Fibroblast of lung (primary cell): ENCODE results near the gene FBXO38. TPM values are rescaled to one million over a fixed set of nuclear protein-coding genes. Genes with fewer than 3 reads are reported as not detected.

Experiments
- DNase-seq, 2 donors: peaks; one replicate each; pipeline versions ENCODE4 v3.0.0 to v3.0.0-alpha.2; 2010; ENCODE audit warnings: low read depth in 2 of 2
- H2AFZ ChIP-seq: 2 replicates; pipeline ENCODE4 v1.5.1; 2012; ENCODE audit warnings: low read length, control low read depth, inconsistent platforms
- H3K27ac ChIP-seq: 2 replicates; pipeline ENCODE4 v1.5.1; 2011; ENCODE audit warnings: low read length, control low read depth; ENCODE audit not compliant: insufficient read depth
- H3K27me3 ChIP-seq: 2 replicates; pipeline ENCODE4 v1.5.1; 2011; ENCODE audit warnings: mild to moderate bottlenecking, low read length; ENCODE audit not compliant: control insufficient read depth, insufficient read depth
- H3K36me3 ChIP-seq: 2 replicates; pipeline ENCODE4 v1.5.1; 2011; ENCODE audit warnings: low read length; ENCODE audit not compliant: control insufficient read depth, insufficient read depth
- H3K4me1 ChIP-seq: 2 replicates; pipeline ENCODE4 v1.5.1; 2011; ENCODE audit warnings: low read length; ENCODE audit not compliant: control insufficient read depth, insufficient read depth; ENCODE audit errors: extremely low read depth
- H3K4me2 ChIP-seq: 2 replicates; pipeline ENCODE4 v1.5.1; 2011; ENCODE audit warnings: low read length, control low read depth; ENCODE audit not compliant: insufficient read depth; ENCODE audit errors: extremely low read depth
- H3K4me3 ChIP-seq, 4 experiments: fragments of 200-600 bp in 1 of 4; sonication (generic) in 1 of 4; replicated peaks in 1 of 4; 2 replicates each; pipeline ENCODE4 v1.5.1; 2011 to 2016; ENCODE audit warnings: low read length in 4 of 4, low read depth in 3 of 4, mild to moderate bottlenecking in 3 of 4, control low read depth in 2 of 4, inconsistent platforms in 1 of 4, mixed read lengths in 1 of 4; ENCODE audit not compliant: insufficient read depth in 1 of 4; ENCODE audit errors: control extremely low read depth in 1 of 4
- H3K79me2 ChIP-seq: 2 replicates; pipeline ENCODE4 v1.5.1; 2012; ENCODE audit warnings: mild to moderate bottlenecking, low read length, inconsistent platforms; ENCODE audit not compliant: control insufficient read depth, insufficient read depth
- H3K9ac ChIP-seq: 2 replicates; pipeline ENCODE4 v1.5.1; 2011; ENCODE audit warnings: mild to moderate bottlenecking, low read length, control low read depth; ENCODE audit not compliant: insufficient read depth
- H3K9me3 ChIP-seq: 2 replicates; pipeline ENCODE4 v1.5.1; 2012; ENCODE audit warnings: low read depth, low read length; ENCODE audit not compliant: control insufficient read depth, insufficient read depth
- H4K20me1 ChIP-seq: 2 replicates; pipeline ENCODE4 v1.5.1; 2011; ENCODE audit warnings: low read length; ENCODE audit not compliant: control insufficient read depth, insufficient read depth; ENCODE audit errors: extremely low read depth
- CTCF ChIP-seq, 2 donors: IDR thresholded peaks in 1 of 2; conservative IDR thresholded peaks in 1 of 2; 1 replicate in 1 of 2; 2 replicates in 1 of 2; pipeline ENCODE4 v1.5.1; 2011 to 2012; ENCODE audit warnings: low read length in 2 of 2, control low read depth in 1 of 2, inconsistent platforms in 1 of 2, low read depth in 1 of 2, mild to moderate bottlenecking in 1 of 2
- EZH2 ChIP-seq: IDR thresholded peaks from 2 replicates; pipeline ENCODE4 v1.5.1; 2012; ENCODE audit warnings: low read length, control low read depth, mild to moderate bottlenecking; ENCODE audit errors: missing control alignments
- polyA plus RNA-seq, 2 donors: library from polyadenylated mRNA; depleted of rRNA in 1 of 2; stranded (reverse) in 1 of 2; unstranded in 1 of 2; fragments of >200 nt; gene quantifications; 2 replicates each; pipeline ENCODE4 v1.2.1, GENCODE V29; 2011 to 2012; ENCODE audit warnings: missing spikeins in 1 of 2
- total RNA-seq: library from RNA; depleted of rRNA; stranded (reverse); fragments of >200 nt; gene quantifications from 2 replicates; pipeline ENCODE4 v1.2.1, GENCODE V29; 2014

Gene FBXO38
- total and polyA plus RNA-seq, 2 donors (not counting 1 experiment from before 2014, with no cell fraction given): 25.0 to 62.4 TPM

GRCh38 chr5:148491793-148492184 is 108.0 kb downstream of the FBXO38 start:
- no peak overlapping the region for H3K27ac ChIP-seq
- no peaks in the 10 kb centered on the region for H3K36me3 ChIP-seq
- no peaks in the 10 kb centered on the region for H4K20me1 ChIP-seq
- TF ChIP-seq CTCF (conservative IDR thresholded peaks at IDR 0.05 in 1 of 2, IDR thresholded peaks at IDR 0.05 in 1 of 2; ENCODE audit: low read depth in 1 of 2, low read length in 2 of 2): no peak
- TF ChIP-seq EZH2: no peak
- no peaks in the 10 kb centered on the region for H3K9me3 ChIP-seq
- H3K9ac ChIP-seq: no peak overlapping the region
- no peak overlapping the region for H3K4me3 ChIP-seq
- H3K4me2 ChIP-seq: no peak overlapping the region
- no peak for DNase-seq
- no peaks in the 10 kb centered on the region for H3K27me3 ChIP-seq
- no peaks in the 10 kb centered on the region for H3K4me1 ChIP-seq
- no peaks in the 10 kb centered on the region for H3K79me2 ChIP-seq
- no peak overlapping the region for H2AFZ ChIP-seq

- H3K36me3 ChIP-seq: no peaks in the 10 kb centered on the region
- no peaks in the 10 kb centered on the region for H4K20me1 ChIP-seq
- H3K79me2 ChIP-seq: no peaks in the 10 kb centered on the region
- TF ChIP-seq EZH2: no peak
- TF ChIP-seq CTCF (conservative IDR thresholded peaks at IDR 0.05 in 1 of 2, IDR thresholded peaks at IDR 0.05 in 1 of 2; ENCODE audit: low read depth in 1 of 2, low read length in 2 of 2): no peak
- H3K27ac ChIP-seq: no peak overlapping the region
- H2AFZ ChIP-seq: no peak overlapping the region
- no peak overlapping the region for H3K4me2 ChIP-seq
- H3K27me3 ChIP-seq: no peaks in the 10 kb centered on the region
- no peaks in the 10 kb centered on the region for H3K9me3 ChIP-seq
- H3K4me1 ChIP-seq: no peaks in the 10 kb centered on the region
- DNase-seq: no peak
- no peak overlapping the region for H3K9ac ChIP-seq
- H3K4me3 ChIP-seq: no peak overlapping the region
Observed at GRCh38 chr5:148492351-148492750, 108.6 kb downstream of the FBXO38 start.

Other genes starting within 250 kb of the FBXO38 start
- gene SPINK14, start 215.4 kb upstream of the FBXO38 start, total RNA-seq: not detected in 2 replicates
- not detected in 2 replicates for gene SPINK14, start 215.4 kb upstream of the FBXO38 start, polyA plus RNA-seq
- gene SPINK6, start 180.9 kb upstream of the FBXO38 start, total RNA-seq: not detected in 2 replicates
- gene SPINK6, start 180.9 kb upstream of the FBXO38 start, polyA plus RNA-seq: not detected in 2 replicates
- gene MARCOL, start 145.4 kb upstream of the FBXO38 start, total RNA-seq: not detected in 2 replicates
- not detected in 2 replicates for gene MARCOL, start 145.4 kb upstream of the FBXO38 start, polyA plus RNA-seq
- gene SPINK13, start 115.2 kb upstream of the FBXO38 start, total RNA-seq: not detected in 2 replicates
- not detected in 2 replicates for gene SPINK13, start 115.2 kb upstream of the FBXO38 start, polyA plus RNA-seq
- not detected in 2 replicates for gene SPINK7, start 71.5 kb upstream of the FBXO38 start, total RNA-seq
- not detected in 2 replicates for gene SPINK7, start 71.5 kb upstream of the FBXO38 start, polyA plus RNA-seq
- not detected in 2 replicates for gene SPINK9, start 48.4 kb upstream of the FBXO38 start, total RNA-seq
- gene SPINK9, start 48.4 kb upstream of the FBXO38 start, polyA plus RNA-seq: not detected in 2 replicates